Activated CD4-positive, alpha-beta T cell treated with anti-CD3 and anti-CD28 coated beads, Interleukin-2, amount 50 U/mL, for 48 hours (primary cell): Measurements from ENCODE around the gene PPHLN1.
A peak's percentile ranks its signal among the peaks of the same experiment; 100 is the strongest.
"Not testable (repeated sequence)": the region's sequence is repeated elsewhere in the genome, so short reads cannot be mapped to it uniquely, and the experiment has no call there.

Experiments used
- DNase-seq, 2 experiments: peaks; one replicate each; pipeline ENCODE4 v3.0.0-alpha.2; 2020

Gene PPHLN1

DNA sequence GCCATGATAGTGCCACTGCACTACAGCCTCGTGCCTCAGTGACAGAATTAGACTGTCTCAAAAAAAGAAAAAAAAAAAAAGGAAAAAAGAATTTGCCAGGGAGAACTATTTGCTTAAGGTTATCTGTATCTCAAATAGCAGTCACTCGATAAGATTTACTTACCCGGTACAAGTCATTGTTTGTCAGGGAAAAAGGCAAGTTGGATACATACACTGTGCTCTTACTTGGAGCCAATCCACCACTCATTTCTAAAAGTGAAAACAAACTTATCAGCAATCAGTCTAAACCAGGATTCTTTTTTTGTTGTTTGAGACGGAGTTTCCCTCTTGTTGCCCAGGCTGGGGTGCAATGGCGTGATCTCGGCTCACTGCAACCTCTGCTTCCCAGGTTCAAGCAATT is 2.1 kb upstream of the PPHLN1 start:
- no peak for DNase-seq

- DNase-seq = no peak
These were observed 678 bp upstream of the PPHLN1 start for GRCh38 chr12:42325326-42325652.

DNA sequence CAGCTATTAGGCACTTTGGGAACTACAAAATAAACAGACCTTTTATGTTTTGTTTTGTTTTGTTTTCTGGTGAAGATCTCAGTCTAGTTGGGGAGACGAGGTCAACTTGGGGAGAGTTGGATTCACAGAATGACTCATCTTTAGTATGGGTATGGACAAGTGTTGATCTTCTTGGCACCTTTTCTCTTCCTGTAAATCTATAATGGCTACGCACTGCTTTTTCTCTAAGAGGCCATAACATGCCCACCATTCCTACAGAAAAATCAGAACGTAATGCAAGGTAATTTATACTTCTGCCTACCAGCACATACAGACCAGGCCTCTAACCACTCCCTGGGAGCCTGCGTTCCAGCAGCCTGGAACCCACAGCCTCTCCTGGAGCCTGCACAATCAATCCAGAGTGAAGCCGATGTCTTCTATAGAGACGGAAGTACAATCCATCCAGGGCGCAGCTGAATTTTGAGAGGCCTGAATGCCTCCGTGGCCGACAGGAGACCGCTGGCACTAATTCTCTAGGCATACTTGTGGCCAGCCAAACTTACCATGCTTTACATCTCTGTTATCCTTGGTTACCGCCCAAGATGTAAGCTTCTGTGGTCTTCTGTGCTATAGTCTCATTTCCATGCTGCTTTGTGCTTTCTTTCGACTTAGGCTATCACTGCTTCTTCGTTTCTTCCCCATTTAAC is 717 bp downstream of the PPHLN1 start:
- DNase-seq = peak in 1 of 2 experiments; percentile 11

GRCh38 chr12:42327227-42327590 is 1.2 kb downstream of the PPHLN1 start:
- DNase-seq = no peak

DNA sequence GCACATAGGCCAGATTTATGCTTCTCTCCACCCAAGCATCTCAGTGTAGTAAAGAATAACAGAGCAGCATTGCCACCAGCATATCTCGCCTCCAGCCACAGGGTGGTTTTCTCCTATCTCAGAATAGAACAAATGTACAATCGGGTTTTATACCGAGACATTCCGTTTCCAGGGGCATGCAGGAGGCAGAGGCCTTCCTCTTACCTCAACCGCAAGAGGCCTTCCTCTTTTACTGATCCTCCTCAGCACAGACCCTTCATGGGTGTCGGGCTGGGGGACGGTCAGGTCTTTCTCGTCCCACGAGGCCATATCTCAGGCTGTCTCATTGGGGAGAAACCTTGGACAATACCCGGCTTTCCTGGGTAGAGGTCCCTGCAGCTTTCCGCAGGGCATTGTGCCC is 4.1 kb downstream of the PPHLN1 start:
- not testable (repeated sequence) for DNase-seq

DNA sequence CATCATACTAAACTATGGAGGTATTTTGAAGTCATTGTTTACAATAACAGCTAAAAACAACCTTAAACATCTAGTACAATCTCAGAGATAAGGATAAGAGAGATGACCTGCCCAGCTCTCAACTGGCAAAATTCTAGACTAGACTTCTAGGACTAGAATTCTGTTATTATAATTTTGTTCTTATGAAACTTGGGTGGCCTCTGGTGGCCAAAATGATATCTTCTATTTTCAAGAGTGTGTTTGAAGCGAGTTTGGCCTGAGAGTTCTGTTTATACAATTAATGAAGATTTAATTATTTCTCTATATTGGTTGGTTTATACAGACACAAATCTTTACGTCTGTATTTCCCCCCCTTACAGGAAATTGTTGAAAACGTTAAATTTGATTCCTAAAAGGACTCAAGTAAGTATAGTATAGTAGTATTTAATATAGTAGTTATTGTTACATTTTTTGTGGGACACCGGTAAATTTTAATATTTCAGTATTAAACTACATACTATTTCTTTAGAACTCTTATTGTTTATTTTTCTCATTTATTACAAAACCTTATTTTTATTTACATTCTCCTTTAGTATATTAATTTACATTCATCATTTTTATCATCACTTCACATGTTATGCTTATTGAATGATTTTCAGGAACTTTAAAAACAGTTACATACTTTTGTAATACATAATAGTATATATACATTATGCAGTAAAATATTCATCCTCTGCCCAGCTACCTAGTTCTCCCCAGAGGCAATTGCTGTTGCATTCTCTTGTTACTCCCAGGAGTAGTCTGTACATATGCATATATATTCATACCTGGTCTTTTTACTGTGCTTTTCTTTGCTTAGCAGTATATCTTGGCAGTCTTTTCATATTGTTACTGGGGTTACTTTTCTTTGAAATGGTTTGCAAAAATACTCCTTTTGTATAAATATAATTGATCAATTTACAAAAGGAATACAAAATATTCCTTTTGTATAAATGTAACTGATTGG is 6.6 kb downstream of the PPHLN1 start:
- peak in 1 of 2 experiments; percentile 15 for DNase-seq

DNA sequence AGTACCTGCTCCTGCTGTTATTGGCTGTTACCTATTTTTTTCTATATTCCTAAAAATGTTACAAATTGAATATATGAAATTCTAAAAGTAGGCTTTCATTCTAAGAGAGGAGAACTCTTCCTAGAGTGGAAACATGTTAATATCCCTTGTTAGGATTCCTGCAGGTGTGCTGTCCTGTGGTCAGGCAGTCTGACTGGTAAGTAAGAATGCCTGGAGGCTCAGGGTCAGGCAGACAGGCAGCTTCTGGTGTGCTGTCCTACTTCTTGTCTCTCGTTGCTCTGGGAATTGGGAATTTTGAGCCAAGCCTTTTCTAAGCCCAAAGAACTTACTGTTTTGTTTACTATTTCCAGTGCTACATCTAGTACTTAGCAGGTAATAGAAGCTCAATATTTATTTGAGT is 10.3 kb downstream of the PPHLN1 start:
- DNase-seq = no peak

DNA sequence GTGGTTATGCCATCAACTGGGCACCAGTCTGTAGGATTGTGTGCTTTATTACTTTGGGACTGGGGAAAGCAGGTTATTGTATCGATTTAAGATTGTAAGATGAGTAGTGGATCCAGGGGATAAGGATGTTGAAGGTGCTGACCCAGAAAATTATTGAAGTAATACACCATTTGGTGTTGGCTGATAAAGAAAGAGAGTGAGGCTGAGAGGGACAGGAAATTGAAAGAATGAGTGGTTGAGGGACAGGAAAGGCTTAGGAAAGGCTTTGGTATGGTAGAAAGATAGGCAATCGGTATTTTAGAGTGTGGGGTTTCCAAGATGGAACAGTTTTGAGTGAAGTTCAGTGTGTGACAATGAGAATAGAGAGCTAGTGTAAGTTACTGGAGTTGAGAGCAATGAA is 12.3 kb downstream of the PPHLN1 start:
- no peak for DNase-seq

- DNase-seq = no peak
These were observed 16.1 kb downstream of the PPHLN1 start for GRCh38 chr12:42342028-42342427.

DNA sequence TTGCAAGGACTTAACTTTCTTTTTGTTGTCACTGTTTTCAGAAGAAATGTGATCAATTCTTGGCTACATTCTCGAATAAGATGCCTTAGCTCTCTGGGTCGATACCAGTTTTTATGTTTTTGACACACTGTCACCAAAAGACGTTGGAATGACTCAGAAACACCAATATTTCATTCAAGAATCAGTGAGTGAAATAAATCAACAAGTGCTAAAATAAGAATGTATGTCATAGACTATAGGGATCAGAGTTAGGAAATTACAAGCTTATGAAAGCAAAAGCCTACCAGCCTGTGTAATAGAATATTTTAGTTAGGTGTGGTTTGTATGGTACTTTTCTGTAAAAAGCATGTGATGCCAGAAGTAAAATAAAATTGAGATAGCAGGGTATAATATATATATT is 17.8 kb downstream of the PPHLN1 start:
- DNase-seq = no peak

DNA sequence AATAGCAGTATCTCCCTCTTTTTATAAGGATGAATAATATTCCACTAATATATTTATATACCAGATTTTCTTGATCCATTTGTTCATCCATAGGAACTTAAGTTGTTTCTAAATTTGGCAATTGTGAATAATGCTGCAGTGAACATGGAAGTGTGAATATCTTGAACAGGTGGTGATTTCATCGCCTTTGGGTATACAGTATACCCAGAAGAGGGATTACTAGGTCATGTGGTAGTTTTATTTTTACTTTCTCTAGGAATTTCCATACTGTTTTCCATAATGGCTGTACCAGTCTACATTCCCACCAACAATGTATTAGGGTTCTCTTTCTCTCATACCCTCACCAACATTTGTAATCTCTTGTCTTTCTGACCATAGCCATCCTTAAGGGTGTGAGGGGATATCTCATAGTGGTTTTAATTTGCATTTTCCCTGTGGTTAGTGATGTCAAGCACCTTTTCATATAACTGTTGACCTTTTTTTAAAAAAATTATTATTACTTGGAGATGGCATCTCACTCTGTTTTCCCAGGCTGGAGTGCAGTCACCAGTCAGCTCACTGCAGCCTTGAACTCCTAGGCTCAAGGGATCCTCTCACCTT is 20.5 kb downstream of the PPHLN1 start:
- no peak for DNase-seq

DNA sequence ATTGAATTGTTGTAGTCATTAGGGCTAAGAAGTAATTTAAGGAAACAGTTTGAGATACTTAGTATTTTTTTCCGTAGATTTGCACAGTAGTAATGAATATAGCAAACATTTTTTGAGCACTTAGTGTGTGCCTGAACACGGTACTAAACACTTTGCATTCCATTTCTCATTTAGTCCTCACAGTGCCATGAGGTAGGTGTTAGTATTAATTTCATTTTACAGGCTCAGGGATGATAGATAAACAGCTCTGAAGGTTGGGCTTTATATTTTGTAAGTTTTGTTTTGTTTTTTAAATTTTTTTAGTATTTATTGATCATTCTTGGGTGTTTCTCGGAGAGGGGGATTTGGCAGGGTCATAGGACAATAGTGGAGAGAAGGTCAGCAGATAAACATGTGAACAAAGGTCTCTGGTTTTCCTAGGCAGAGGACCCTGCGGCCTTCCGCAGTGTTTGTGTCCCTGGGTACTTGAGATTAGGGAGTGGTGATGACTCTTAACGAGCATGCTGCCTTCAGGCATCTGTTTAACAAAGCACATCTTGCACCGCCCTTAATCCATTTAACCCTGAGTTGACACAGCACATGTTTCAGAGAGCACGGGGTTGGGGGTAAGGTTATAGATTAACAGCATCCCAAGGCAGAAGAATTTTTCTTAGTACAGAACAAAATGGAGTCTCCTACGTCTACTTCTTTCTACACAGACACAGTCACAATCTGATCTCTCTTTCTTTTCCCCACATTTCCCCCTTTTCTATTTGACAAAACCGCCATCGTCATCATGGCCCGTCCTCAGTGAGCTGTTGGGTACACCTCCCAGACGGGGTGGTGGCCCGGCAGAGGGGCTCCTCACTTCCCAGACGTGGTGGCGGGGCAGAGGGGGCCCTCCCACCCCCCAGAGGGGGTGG is 23.4 kb downstream of the PPHLN1 start:
- not testable (repeated sequence) for DNase-seq

GRCh38 chr12:42350021-42350407 is 24.0 kb downstream of the PPHLN1 start:
- DNase-seq = not testable (repeated sequence)

DNA sequence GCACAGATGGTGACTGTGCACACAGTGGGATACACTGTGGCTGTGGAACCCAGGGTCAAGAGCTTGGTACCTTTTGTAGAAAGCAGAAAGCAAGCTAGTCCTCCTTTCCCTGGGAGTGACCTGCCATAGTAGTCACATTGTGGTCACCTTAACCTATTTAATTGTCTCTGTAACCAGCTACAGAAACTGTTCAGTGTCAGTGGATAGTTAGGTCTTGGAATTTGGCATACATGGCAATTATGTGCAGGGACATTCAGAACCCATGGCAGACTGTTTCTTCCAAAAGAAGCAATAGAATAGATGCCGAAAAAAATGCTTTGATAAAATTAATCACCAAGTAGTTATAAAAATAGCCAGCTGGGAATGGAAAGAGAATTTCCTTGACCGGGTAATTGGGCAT is 30.4 kb downstream of the PPHLN1 start:
- no peak for DNase-seq

DNA sequence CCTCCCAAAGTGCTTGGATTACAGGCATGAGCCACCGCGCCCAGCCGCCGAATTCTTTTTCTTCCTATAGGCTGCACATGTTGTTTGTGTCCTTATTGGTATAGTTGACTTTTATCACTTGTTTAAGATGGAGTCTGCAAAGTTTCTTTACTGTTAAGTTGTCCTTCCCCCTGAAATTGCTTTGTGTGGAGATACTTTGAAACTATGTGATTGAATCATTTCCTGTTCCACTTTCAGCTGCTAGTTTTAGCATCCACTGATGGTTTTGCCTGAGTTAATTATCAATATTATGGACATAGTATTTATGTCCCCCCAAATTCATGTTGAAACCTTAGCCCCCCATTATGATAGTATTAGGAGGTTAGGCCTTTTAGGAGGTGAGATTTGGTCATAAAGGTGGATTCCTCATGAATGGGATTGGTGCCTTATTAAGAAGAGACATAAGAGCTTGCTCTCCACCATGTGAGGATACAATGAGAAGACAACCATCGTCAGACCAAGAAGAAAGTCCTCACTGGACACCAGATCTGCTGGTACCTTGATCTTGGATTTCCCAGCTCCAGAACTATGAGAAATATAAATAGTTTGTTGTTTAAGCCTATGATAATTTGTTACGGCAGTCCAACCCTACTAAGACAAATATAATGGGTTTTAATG is 34.9 kb downstream of the PPHLN1 start:
- no peak for DNase-seq

DNA sequence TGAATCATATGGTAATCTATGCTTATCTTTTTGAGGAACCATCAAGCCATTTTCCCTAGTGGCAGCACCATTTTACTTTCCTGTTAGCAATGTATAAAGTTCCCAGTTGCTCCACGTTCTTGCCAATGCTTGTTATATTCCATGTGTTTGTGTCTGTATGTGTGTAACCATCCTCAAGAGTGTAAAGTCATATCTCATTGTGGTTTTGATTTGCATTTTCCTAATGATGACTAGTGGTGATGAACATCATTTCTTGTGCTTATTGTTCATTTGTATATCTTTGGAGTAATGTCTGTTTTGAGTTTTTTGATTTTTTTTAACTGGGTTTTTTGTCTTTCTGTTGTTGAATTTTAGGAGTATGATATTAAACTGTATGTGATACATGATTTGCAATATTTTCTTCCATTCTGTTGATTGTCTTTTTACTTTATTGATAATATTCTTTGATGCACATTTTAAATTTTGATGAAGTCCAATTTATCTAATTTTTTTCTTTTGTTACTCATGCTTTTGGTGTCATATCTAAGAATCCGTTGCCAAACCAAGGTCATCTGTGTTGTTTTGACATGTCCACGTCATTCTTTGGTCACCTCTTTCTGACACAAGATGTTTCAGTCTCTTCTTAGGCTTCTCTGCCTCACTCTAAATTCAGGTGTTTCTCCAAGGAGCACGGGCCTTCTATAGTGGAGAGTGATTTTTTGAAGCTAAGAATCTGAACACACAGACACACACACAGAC is 36.1 kb downstream of the PPHLN1 start:
- DNase-seq = no peak

DNA sequence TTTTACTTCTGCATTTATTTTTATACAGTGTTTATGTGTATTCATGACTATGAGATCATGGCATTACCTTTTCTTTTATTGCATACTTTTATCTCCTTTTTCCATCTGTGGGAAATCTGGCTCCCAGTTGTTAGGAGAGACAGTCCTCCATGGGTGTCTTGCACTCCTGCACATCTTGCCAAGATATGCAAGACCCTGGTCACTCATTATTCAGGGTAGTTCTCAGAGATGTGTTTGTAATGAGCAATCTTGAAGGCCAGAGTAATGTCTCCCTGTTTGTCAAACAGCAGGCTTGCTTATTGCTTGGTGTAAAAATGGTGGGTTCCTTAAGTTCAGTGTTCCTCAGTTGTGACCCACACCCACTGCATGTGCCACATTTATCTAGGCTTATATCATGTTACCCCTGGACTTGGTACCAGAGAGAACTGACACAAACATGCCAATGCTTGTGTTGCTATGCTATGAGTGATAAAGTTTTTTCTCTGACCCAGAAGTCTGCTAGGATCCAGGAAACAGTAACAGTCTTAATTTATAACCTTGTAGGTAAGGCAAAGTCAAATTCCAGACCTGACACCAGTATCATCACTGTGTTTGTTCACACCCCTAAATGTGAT is 36.8 kb downstream of the PPHLN1 start:
- no peak for DNase-seq

DNA sequence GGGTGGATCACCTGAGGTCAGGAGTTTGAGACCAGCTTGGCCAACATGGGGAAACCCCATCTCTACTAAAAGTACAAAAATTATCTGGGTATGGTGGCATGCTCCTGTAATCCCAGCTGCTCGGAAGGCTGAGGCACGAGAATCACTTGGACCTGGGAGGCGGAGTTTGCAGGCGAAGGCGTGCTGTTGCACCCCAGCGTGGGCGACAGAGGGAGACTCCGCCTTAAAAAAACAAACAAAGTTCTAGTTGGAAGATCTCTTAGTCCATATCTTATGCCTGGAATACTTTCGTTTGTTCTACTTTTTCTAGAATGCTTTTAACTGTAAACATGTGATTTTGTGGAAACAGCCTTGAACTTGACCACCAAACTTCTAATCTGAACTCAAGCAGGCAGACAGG is 38.7 kb downstream of the PPHLN1 start:
- DNase-seq = no peak

GRCh38 chr12:42365486-42365885 is 39.5 kb downstream of the PPHLN1 start:
- DNase-seq = no peak

- DNase-seq = no peak
These were observed 44.0 kb downstream of the PPHLN1 start for GRCh38 chr12:42370013-42370412.

GRCh38 chr12:42372154-42372791 is 46.3 kb downstream of the PPHLN1 start:
- DNase-seq = no peak
